ENCODE data around the gene WDTC1.
A peak's percentile ranks its signal among the peaks of the same experiment; 100 is the strongest.
"Not testable (repeated sequence)": the region's sequence is repeated elsewhere in the genome, so short reads cannot be mapped to it uniquely, and the experiment has no call there.

The WDTC1 gene

GRCh38 chr1:27234049-27234882, at the start of gene WDTC1:
TSS of gene WDTC1 (plus strand) at chr1:27234632. CDS start at chr1:27261055, 26,423 bp downstream.
- DNase-seq: peak; percentile 85

GRCh38 chr1:27184665-27185064, 49.8 kb upstream of the WDTC1 start:
- not testable (repeated sequence) for DNase-seq

- DNase-seq: no peak
Observed at GRCh38 chr1:27192039-27192529, 42.3 kb upstream of the WDTC1 start.

- no peak for DNase-seq
Observed at GRCh38 chr1:27193194-27193593, 41.2 kb upstream of the WDTC1 start.

GRCh38 chr1:27201295-27201694, 33.1 kb upstream of the WDTC1 start:
- DNase-seq: no peak

- DNase-seq: no peak
Observed at GRCh38 chr1:27203946-27204345, 30.5 kb upstream of the WDTC1 start.

GRCh38 chr1:27207238-27207637, 27.2 kb upstream of the WDTC1 start:
- DNase-seq: not testable (repeated sequence)

- not testable (repeated sequence) for DNase-seq
Observed at GRCh38 chr1:27208143-27208850, 26.1 kb upstream of the WDTC1 start.

GRCh38 chr1:27216466-27216865, 18.0 kb upstream of the WDTC1 start:
- DNase-seq: no peak

- DNase-seq: no peak
Observed at GRCh38 chr1:27217401-27217800, 17.0 kb upstream of the WDTC1 start.

- DNase-seq: no peak
Observed at GRCh38 chr1:27218736-27219135, 15.7 kb upstream of the WDTC1 start.

- no peak for DNase-seq
Observed at GRCh38 chr1:27220096-27220495, 14.3 kb upstream of the WDTC1 start.

- not testable (repeated sequence) for DNase-seq
Observed at GRCh38 chr1:27220702-27221497, 13.5 kb upstream of the WDTC1 start.

- no peak for DNase-seq
Observed at GRCh38 chr1:27225621-27226020, 8.8 kb upstream of the WDTC1 start.

- DNase-seq: no peak
Observed at GRCh38 chr1:27227765-27228164, 6.7 kb upstream of the WDTC1 start.

GRCh38 chr1:27233667-27234048, 774 bp upstream of the WDTC1 start:
- DNase-seq: no peak

- DNase-seq: no peak
Observed at GRCh38 chr1:27235827-27236226, 1.4 kb downstream of the WDTC1 start.

GRCh38 chr1:27237112-27237511, 2.7 kb downstream of the WDTC1 start:
- no peak for DNase-seq

- DNase-seq: no peak
Observed at GRCh38 chr1:27238032-27238431, 3.6 kb downstream of the WDTC1 start.

GRCh38 chr1:27241677-27242076, 7.2 kb downstream of the WDTC1 start:
- DNase-seq: no peak

GRCh38 chr1:27243665-27244064, 9.2 kb downstream of the WDTC1 start:
- not testable (repeated sequence) for DNase-seq

GRCh38 chr1:27246194-27246593, 11.8 kb downstream of the WDTC1 start:
- DNase-seq: no peak

GRCh38 chr1:27253596-27253995, 19.2 kb downstream of the WDTC1 start:
- no peak for DNase-seq

Data from NCI-H774 (cell line).